HG03135 (cell line): ENCODE results near the gene HRH3.

ENCODE experiments used
- ATAC-seq: cut with Tn5 transposase; IDR thresholded peaks from one replicate; pipeline ENCODE4 v1.9.1; 2021; ENCODE audit warnings: mild to moderate bottlenecking, moderate library complexity; ENCODE audit not compliant: unreplicated experiment

The HRH3 gene

GRCh38 chr20:62219992-62220665 is at the start of gene HRH3:
Gene HRH3 (minus strand): TSS chr20:62220278. CDS start chr20:62219970, 308 bp downstream.
- ATAC-seq, result no peak

DNA sequence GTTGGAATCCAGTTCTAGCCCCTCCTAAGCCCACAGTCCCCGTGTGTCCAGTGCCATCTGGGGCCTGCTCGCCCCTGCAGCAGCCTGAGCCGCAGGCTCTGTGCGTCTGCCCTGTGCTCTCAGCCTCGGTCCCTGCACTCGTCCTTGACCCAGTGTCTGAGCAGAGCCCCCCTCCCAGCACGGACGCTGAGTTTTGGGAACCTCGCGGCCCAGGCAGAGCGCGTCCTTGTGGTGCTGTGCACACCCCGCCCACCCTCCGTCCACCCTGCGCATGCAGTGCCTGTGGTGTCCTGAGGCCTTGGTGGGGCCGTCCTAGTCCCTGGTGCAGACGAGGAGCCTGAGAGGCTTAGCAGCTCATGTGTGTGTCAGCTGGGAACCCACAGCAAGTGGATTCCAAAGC is 49.8 kb upstream of the HRH3 start:
- ATAC-seq, result no peak

- no peak for ATAC-seq
Observed at GRCh38 chr20:62269378-62269777, 49.3 kb upstream of the HRH3 start.

DNA sequence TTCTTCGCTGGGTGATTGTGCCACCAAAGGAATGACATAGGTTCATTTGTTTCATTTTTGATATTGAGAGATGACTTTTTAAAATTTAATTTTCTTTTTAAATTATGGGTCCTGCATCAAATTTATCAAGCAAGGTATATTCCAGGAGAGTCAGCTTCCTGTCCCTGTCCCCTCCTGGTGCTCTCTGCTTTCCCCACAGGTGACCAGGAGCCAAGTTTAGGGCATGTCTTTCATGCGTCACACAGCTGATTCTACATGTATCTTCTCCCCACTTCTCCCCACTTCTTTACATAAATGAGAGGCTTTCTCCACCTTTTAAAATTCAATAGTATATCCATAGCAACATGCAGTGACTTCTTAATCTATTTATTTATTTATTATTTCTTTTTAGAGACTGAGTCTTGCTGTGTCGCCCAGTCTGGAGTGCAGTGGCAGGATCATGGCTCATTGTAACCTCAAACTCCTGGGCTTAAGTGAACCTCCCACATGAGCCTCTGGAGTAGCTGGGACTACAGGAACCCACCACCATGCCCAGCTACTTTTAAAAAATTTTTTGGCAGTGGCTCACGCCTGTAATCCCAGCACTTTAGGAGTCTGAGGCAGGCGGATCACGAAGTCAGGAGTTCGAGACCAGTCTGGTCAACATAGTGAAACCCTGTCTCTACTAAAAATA is 48.3 kb upstream of the HRH3 start:
- no peak for ATAC-seq

GRCh38 chr20:62267543-62267942 is 47.5 kb upstream of the HRH3 start:
- ATAC-seq, result no peak

DNA sequence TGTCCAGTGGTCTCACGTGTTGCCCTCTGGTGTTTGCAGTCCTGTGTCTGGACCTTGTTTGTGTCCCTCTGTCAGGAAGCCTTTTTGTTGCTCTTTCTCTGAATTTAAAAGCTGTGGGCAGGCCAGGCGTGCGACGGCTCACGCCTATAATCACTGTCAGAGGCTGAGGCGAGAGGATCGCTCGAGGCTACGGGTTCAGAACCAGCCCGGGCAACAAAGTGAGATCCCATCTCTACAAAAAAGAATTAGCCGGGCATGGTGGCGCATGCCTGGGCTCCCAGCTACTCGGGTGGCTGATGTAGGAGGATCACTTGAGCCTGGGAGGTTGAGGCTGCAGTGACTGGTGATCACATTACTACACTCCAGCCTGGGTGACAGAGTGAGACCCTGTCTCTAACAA is 46.8 kb upstream of the HRH3 start:
- no peak for ATAC-seq

- no peak for ATAC-seq
Observed at GRCh38 chr20:62266340-62266739, 46.3 kb upstream of the HRH3 start.

DNA sequence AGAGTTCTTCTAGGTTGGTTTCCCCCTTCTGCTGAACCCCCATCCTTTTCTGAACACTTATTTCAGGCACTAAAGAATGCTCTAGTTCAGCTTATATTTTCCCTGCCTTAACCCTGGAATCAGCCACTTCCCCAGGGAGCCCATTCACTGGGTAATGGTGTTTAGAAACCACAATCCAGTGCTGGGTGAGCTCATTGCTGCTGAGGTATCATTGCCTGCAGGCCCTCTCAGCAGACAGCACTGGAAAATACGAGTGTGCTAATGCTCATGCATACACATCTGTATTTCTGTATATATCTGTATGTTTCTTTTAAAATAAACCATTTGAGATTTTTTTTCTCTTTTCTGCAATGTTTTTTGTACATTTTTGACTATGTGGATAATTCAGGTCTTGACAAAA is 45.3 kb upstream of the HRH3 start:
- ATAC-seq, result no peak

DNA sequence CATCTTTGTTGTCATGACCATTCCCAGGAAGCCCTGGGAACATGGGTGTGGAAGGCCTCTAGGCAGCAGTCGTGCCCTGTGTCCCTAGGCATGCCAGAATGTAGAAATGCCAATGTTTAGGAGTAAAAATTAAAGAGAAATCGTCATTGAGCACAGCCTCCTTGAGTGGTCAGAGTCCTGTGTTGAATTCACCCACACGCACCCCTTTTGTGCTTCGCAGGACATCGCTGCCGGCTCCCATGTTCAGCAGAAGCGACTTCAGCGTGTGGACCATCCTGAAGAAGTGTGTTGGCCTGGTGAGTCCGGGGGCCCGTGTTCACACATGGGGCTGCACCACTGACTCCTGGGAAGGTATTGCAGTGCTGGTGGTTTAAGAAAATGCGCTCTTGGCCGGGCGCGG is 43.3 kb upstream of the HRH3 start:
- no peak for ATAC-seq

GRCh38 chr20:62262064-62262463 is 42.0 kb upstream of the HRH3 start:
- ATAC-seq, result no peak

DNA sequence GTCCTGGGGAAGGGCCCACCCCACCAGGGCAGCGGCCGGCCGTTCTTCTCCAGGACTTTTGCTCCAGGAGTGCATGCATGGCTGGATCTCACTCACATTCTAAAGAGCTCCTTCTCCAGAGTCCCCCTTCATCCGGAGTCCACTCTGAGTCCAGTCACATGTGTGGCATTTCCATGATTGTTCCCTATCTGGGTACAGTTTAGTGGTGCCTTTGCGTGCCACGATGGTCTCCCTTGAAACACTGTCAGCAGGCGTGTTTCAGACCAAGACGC is 39.2 kb upstream of the HRH3 start:
- ATAC-seq, result no peak

DNA sequence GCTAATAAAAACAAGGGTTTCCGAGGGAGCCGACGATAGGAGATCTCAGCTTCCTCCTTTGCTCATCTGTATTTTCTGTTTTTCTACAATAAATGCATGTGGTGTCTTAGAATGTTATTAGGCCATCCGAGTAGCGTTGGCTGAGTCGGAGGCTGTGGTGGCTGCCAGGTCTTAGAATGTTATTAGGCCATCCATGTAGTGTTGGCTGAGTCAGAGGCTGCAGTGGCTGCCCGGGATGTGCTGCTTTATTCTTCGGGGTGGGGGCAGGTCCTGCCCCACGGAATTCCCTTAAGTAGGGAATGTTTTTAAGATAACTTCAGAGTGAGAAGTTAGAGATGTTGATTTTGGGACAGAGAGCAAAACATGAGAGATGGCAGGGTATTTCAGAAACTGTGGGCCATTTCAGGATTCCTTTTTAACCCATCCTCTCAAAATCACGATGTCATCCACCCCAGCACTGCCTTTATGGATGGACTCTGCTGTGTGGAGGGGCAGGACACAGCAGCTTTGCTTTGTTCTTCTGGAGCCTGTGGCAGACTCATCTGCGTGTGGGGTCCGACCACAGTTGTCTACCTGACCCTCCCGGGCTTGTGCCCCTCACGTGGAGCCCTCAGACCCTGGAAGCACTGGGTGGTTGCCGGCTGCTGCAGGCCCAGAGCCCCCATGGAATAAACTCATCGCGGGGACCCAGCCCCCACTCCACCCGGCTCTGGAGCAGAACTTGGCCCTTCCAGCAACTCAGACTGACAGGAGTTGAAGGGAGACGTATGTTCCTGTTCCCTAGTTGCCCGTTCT is 38.6 kb upstream of the HRH3 start:
- no peak for ATAC-seq

GRCh38 chr20:62255976-62256375 is 35.9 kb upstream of the HRH3 start:
- no peak for ATAC-seq

GRCh38 chr20:62254021-62254724 is 34.1 kb upstream of the HRH3 start:
- no peak for ATAC-seq

DNA sequence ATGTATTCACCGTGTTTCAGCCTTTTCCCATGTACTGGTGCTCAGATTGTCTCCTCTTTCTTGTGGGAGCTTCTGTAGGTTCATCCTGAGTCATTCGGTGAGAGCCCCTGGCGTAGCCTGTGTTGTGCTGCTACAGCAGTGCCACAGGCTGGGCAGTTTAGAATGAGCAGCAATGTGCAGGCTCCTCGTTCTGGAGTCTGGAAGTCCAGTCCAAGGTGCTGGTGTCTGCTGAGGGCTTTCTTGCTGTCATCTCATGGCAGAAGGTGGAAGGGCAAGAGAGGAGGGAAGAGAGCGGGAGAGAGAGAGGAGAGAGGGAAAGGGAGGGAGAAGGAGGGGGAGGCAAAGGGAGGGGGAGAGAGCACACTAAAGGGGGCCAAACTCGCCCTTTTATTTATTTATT is 33.3 kb upstream of the HRH3 start:
- ATAC-seq, result no peak

GRCh38 chr20:62252342-62252966 is 32.4 kb upstream of the HRH3 start:
- no peak for ATAC-seq

DNA sequence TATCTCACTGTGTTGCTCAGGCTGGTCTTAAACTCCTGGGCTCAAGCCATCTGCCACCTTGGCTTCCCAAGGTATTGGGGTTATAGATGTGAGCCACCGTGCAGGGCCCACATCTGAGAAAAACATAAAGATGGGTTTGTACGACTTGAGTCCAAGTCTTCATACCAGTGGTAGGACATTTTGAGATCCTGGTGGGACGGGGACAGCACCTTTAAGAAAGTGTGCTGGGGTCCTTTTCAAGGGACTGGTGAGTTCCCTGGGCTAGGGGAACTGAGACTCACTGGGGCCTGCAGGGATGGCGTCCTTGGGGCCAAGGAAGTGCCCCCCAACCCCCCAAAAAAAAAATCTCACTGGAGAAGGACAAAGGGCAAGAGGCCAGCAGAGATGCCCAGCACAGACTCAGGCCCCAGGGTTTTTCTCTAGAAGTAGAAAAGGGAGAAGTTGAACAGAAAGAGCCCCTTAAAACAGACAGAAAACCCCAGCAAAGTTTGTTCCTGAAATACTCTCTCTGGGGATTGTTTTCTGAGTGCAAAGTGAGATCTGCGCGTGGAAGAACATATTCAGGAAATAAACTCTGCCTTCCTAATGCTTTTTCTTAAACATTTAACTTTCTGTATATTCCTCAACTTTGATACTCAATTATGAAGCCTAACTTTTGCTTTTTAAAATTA is 28.9 kb upstream of the HRH3 start:
- no peak for ATAC-seq

GRCh38 chr20:62246872-62247652 is 27.0 kb upstream of the HRH3 start:
- no peak for ATAC-seq

DNA sequence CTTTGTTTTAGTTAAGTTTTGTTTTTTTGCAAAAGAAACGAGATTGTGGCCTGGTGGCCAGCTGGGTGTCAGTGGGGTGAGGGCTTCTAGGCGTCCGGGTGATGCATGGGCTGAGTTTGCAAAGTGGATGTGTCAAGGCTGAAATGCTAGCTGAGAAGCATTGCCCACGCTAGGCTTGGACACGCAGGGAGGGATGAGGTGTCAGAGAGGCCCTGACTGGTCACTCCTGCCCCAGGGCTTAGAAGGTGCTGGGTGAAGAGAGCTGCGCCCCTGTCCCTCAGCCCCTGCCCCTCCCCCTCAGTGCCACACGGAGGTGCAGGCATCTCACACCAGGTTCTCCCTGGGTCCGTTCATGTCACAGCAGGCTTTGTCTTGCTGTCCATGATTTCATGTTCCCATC is 26.4 kb upstream of the HRH3 start:
- no peak for ATAC-seq

DNA sequence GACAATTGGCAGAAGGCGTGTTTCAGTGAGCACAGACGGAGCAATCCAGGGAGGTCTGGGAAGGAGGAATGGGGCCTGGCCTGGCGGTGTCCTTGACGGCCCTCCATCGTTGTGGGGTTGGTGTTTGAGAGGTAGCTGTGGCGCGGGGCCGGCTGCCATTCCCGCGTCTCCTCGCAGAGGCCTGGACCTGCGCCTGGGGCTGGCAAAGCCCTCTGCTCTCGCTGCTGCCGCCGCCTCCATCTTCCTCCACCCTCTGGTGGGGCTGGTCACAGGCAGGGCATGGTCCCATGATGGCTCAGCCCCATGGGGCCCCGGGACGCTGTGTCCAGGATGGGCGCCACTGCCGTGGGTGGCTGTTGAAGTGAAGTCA is 25.8 kb upstream of the HRH3 start:
- no peak for ATAC-seq
